ENCODE results near the gene MUC5AC. TPM values are rescaled to one million over a fixed set of nuclear protein-coding genes. Genes with fewer than 3 reads are reported as not detected.
A peak's percentile ranks its signal among the peaks of the same experiment; 100 is the strongest.

MUC5AC gene
- total RNA-seq, 1 experiment from 2014 or later: under 0.01 TPM

GRCh38 chr11:1221848-1222311, 64.1 kb downstream of the MUC5AC start (continued):
- TF ChIP-seq ZNF512 (CRISPR knock-in tag; IDR thresholded peaks at IDR 0.05; ENCODE audit: borderline replicate concordance): no peak
- no peak for TF ChIP-seq ZSCAN18 (CRISPR knock-in tag; IDR thresholded peaks at IDR 0.05)
- TF ChIP-seq ZNF281 (CRISPR knock-in tag; IDR thresholded peaks at IDR 0.05): no peak

- TF ChIP-seq PRRX2 (CRISPR knock-in tag; IDR thresholded peaks at IDR 0.05) (no peak), HMGXB4 (CRISPR knock-in tag; IDR thresholded peaks at IDR 0.05) (no peak)
Measured at GRCh38 chr11:1222491-1223345, 65.0 kb downstream of the MUC5AC start, which contains the start of gene MUC5B. Gene MUC5B, plus strand, starts transcription at chr11:1223066. Its CDS starts 58 bp downstream, at chr11:1223124.

GRCh38 chr11:1223346-1224110, 65.8 kb downstream of the MUC5AC start:
- ChIA-PET CTCF (interaction anchor here (0.7 to 1.6 kb wide), 7 partner anchors 9 to 379 kb away, joined by 3 to 8 read pairs (median 4); no protein-coding TSS in a partner anchor), POLR2A (no interaction called here)
- Mint-ChIP-seq H3K36me3 (no peaks in the 10 kb centered on the region), H3K4me1 (peaks cover 3% of the 10 kb centered on the region), H3K4me3 (no peak overlapping the region), H3K27me3 (ENCODE audit: low read depth) (no peaks in the 10 kb centered on the region), H3K27ac (no peak overlapping the region), H3K9me3 (no peaks in the 10 kb centered on the region)
- DNase-seq (ENCODE audit: low spot score) (peak; percentile 10), ATAC-seq (no peak)
- TF ChIP-seq USF2 (CRISPR knock-in tag; IDR thresholded peaks at IDR 0.05): no peak
- TF ChIP-seq ZNF396 (CRISPR knock-in tag; IDR thresholded peaks at IDR 0.05; ENCODE audit: borderline replicate concordance): no peak
- no peak for TF ChIP-seq ZNF512 (CRISPR knock-in tag; IDR thresholded peaks at IDR 0.05; ENCODE audit: borderline replicate concordance)
- no peak for TF ChIP-seq NFYB (CRISPR knock-in tag; conservative IDR thresholded peaks at IDR 0.05; ENCODE audit: low read depth)
- TF ChIP-seq MXD4 (CRISPR knock-in tag; IDR thresholded peaks at IDR 0.05; ENCODE audit: borderline replicate concordance): no peak
- no peak for TF ChIP-seq MLX (CRISPR knock-in tag; IDR thresholded peaks at IDR 0.05)
- TF ChIP-seq ATF1 (CRISPR knock-in tag; IDR thresholded peaks at IDR 0.05): no peak
- TF ChIP-seq MAX (CRISPR knock-in tag; IDR thresholded peaks at IDR 0.05): no peak

More at GRCh38 chr11:1222491-1223345, 65.0 kb downstream of the MUC5AC start, which contains the start of gene MUC5B:
- ATAC-seq (no peak), DNase-seq (ENCODE audit: low spot score) (peak; percentile 8)
- H3K27me3 Mint-ChIP-seq (ENCODE audit: low read depth): 0 out of 2 replicates have a peak, but pooled peaks cover 3% of the 10 kb centered on the region
- POLR2A ChIA-PET: interaction anchor here (0.5 kb wide), 1 partner anchor 10 kb away, joined by 4 read pairs; no protein-coding TSS in a partner anchor
- CTCF ChIA-PET: no interaction called here
- no peak within 1 kb of the TSS for H3K27ac Mint-ChIP-seq
- H3K9me3 Mint-ChIP-seq: no peaks in the 10 kb centered on the region
- H3K36me3 Mint-ChIP-seq: no peaks in the 10 kb centered on the region
- H3K4me3 Mint-ChIP-seq: no peak within 1 kb of the TSS
- peaks cover 3% of the 10 kb centered on the region for H3K4me1 Mint-ChIP-seq
